GM10266 (cell line): ENCODE measurements around the gene FHOD3.

Experiments
- DNase-seq: peaks from one replicate; pipeline ENCODE4 v3.0.0; 2012; ENCODE audit errors: extremely low spot score
- CTCF ChIP-seq: IDR thresholded peaks from 2 replicates; pipeline ENCODE4 v1.5.1; 2012; ENCODE audit warnings: mild to moderate bottlenecking, low read depth; ENCODE audit not compliant: control insufficient read depth, insufficient read depth; ENCODE audit errors: missing control alignments

FHOD3 gene

GRCh38 chr18:36640021-36640952 is 342.8 kb downstream of the FHOD3 start:
- DNase-seq, result no peak
- no peak for TF ChIP-seq CTCF

- DNase-seq, result no peak
- no peak for TF ChIP-seq CTCF
Observed at GRCh38 chr18:36643061-36643460, 345.5 kb downstream of the FHOD3 start.

- no peak for DNase-seq
Observed at GRCh38 chr18:36648803-36649202, 351.3 kb downstream of the FHOD3 start.

GRCh38 chr18:36649205-36649604 is 351.7 kb downstream of the FHOD3 start:
- no peak for DNase-seq

More at GRCh38 chr18:36648803-36649202, 351.3 kb downstream of the FHOD3 start:
- no peak for TF ChIP-seq CTCF

GRCh38 chr18:36650266-36650665 is 352.8 kb downstream of the FHOD3 start:
- no peak for DNase-seq

More at GRCh38 chr18:36649205-36649604, 351.7 kb downstream of the FHOD3 start:
- no peak for TF ChIP-seq CTCF

GRCh38 chr18:36650906-36651305 is 353.4 kb downstream of the FHOD3 start:
- no peak for TF ChIP-seq CTCF
- no peak for DNase-seq

More at GRCh38 chr18:36650266-36650665, 352.8 kb downstream of the FHOD3 start:
- TF ChIP-seq CTCF, result no peak

GRCh38 chr18:36652503-36652902 is 355.0 kb downstream of the FHOD3 start:
- TF ChIP-seq CTCF, result no peak

More at GRCh38 chr18:36652503-36652902, 355.0 kb downstream of the FHOD3 start:
- DNase-seq, result no peak
